Liver (tissue), 3 donors: ENCODE measurements around the gene GFRA4.

Source experiments
- FOXA2 ChIP-seq: IDR thresholded peaks from 2 replicates; pipeline ENCODE4 v1.6.1; 2016; ENCODE audit warnings: antibody characterized with exemption
- GABPA ChIP-seq, 2 donors: IDR thresholded peaks in 1 of 2; conservative IDR thresholded peaks in 1 of 2; 2 replicates each; pipeline ENCODE4 v1.6.1; 2016; ENCODE audit warnings: antibody characterized with exemption in 2 of 2, mild to moderate bottlenecking in 1 of 2, moderate library complexity in 1 of 2
- HNF4A ChIP-seq, 2 donors: conservative IDR thresholded peaks; 2 replicates each; pipeline ENCODE4 v1.6.1; 2016; ENCODE audit warnings: antibody characterized with exemption in 2 of 2, mild to moderate bottlenecking in 2 of 2
- JUND ChIP-seq, 2 donors: IDR thresholded peaks; 2 replicates each; pipeline ENCODE4 v1.6.1; 2016; ENCODE audit warnings: antibody characterized with exemption in 2 of 2
- RAD21 ChIP-seq, 2 donors: IDR thresholded peaks; 2 replicates each; pipeline ENCODE4 v1.6.1; 2016; ENCODE audit warnings: antibody characterized with exemption in 2 of 2, mild to moderate bottlenecking in 2 of 2
- RXRA ChIP-seq, 2 donors: IDR thresholded peaks; 2 replicates each; pipeline ENCODE4 v1.6.1; 2017 to 2018; ENCODE audit warnings: antibody characterized with exemption in 2 of 2, mild to moderate bottlenecking in 1 of 2
- SP1 ChIP-seq: IDR thresholded peaks from 2 replicates; pipeline ENCODE4 v1.6.1; 2018; ENCODE audit warnings: antibody characterized with exemption, mild to moderate bottlenecking
- TAF1 ChIP-seq: conservative IDR thresholded peaks from 2 replicates; pipeline ENCODE4 v1.6.1; 2016; ENCODE audit warnings: antibody characterized with exemption, mild to moderate bottlenecking
- TF ChIP-seq, protein P1 (sequence below): fragments of 150-350 bp; IDR thresholded peaks from 2 replicates; pipeline ENCODE4 v1.5.1; 2017; ENCODE audit warnings: improper control_type of control experiment, low read depth, low read length; ENCODE audit not compliant: missing input control
- TF ChIP-seq, protein P2 (sequence below): IDR thresholded peaks from 2 replicates; pipeline ENCODE4 v1.6.1; 2016; ENCODE audit warnings: antibody characterized with exemption
- TF ChIP-seq, protein P3 (sequence below): IDR thresholded peaks from 2 replicates; pipeline ENCODE4 v1.6.1; 2016; ENCODE audit warnings: antibody characterized with exemption
- TF ChIP-seq, protein P4 (sequence below): IDR thresholded peaks from 2 replicates; pipeline ENCODE4 v1.6.1; 2016; ENCODE audit warnings: antibody characterized with exemption, mild to moderate bottlenecking
- donor health status: healthy.
- donor health status: healthy.

DNA sequence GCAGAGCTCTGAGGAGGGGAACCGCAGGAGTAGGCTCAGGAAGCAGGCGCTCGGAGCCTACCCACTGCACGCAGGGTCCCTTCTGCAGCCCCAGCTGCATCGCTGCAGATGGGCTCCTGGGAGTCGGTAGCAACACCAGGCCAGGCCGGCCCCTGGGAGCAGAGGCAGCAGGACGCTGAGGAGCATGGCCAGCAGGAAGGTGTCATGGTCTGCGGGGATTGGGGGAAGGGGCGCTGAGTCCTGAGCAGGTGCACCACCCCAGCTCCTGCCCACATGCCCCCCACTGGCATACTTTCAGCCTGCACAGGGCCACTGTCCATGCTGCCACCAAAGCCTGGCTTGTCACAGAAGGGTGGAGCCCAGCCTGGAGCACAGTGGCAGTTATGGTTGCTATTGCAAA, 7.7 kb upstream of the GFRA4 start:
- TF ChIP-seq, protein P1, sequence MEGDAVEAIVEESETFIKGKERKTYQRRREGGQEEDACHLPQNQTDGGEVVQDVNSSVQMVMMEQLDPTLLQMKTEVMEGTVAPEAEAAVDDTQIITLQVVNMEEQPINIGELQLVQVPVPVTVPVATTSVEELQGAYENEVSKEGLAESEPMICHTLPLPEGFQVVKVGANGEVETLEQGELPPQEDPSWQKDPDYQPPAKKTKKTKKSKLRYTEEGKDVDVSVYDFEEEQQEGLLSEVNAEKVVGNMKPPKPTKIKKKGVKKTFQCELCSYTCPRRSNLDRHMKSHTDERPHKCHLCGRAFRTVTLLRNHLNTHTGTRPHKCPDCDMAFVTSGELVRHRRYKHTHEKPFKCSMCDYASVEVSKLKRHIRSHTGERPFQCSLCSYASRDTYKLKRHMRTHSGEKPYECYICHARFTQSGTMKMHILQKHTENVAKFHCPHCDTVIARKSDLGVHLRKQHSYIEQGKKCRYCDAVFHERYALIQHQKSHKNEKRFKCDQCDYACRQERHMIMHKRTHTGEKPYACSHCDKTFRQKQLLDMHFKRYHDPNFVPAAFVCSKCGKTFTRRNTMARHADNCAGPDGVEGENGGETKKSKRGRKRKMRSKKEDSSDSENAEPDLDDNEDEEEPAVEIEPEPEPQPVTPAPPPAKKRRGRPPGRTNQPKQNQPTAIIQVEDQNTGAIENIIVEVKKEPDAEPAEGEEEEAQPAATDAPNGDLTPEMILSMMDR: no peak
- TF ChIP-seq, protein P2, sequence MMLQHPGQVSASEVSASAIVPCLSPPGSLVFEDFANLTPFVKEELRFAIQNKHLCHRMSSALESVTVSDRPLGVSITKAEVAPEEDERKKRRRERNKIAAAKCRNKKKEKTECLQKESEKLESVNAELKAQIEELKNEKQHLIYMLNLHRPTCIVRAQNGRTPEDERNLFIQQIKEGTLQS: no peak
- no peak for TF ChIP-seq RAD21 (IDR thresholded peaks at IDR 0.05)
- TF ChIP-seq, protein P3, sequence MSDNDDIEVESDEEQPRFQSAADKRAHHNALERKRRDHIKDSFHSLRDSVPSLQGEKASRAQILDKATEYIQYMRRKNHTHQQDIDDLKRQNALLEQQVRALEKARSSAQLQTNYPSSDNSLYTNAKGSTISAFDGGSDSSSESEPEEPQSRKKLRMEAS: no peak
- TF ChIP-seq, protein P4, sequence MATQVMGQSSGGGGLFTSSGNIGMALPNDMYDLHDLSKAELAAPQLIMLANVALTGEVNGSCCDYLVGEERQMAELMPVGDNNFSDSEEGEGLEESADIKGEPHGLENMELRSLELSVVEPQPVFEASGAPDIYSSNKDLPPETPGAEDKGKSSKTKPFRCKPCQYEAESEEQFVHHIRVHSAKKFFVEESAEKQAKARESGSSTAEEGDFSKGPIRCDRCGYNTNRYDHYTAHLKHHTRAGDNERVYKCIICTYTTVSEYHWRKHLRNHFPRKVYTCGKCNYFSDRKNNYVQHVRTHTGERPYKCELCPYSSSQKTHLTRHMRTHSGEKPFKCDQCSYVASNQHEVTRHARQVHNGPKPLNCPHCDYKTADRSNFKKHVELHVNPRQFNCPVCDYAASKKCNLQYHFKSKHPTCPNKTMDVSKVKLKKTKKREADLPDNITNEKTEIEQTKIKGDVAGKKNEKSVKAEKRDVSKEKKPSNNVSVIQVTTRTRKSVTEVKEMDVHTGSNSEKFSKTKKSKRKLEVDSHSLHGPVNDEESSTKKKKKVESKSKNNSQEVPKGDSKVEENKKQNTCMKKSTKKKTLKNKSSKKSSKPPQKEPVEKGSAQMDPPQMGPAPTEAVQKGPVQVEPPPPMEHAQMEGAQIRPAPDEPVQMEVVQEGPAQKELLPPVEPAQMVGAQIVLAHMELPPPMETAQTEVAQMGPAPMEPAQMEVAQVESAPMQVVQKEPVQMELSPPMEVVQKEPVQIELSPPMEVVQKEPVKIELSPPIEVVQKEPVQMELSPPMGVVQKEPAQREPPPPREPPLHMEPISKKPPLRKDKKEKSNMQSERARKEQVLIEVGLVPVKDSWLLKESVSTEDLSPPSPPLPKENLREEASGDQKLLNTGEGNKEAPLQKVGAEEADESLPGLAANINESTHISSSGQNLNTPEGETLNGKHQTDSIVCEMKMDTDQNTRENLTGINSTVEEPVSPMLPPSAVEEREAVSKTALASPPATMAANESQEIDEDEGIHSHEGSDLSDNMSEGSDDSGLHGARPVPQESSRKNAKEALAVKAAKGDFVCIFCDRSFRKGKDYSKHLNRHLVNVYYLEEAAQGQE: no peak
- no peak for TF ChIP-seq TAF1
- no peak for TF ChIP-seq RXRA (IDR thresholded peaks at IDR 0.05)
- TF ChIP-seq GABPA (IDR thresholded peaks at IDR 0.05 in 1 of 2, conservative IDR thresholded peaks at IDR 0.05 in 1 of 2): no peak
- TF ChIP-seq JUND (IDR thresholded peaks at IDR 0.05): no peak
- TF ChIP-seq SP1: no peak
- TF ChIP-seq HNF4A (conservative IDR thresholded peaks at IDR 0.05): no peak
- no peak for TF ChIP-seq FOXA2
